Ascending aorta (tissue), 2 donors: ENCODE data around the gene AUTS2. TPM values are rescaled to one million over a fixed set of nuclear protein-coding genes. Genes with fewer than 3 reads are reported as not detected.

ENCODE experiments used
- DNase-seq, 2 donors: peaks; one replicate each; pipeline ENCODE4 v3.0.0-alpha.2; 2019; ENCODE audit warnings: low spot score in 2 of 2
- H3K27ac ChIP-seq, 2 donors: fragments of 200-600 bp; sonication (generic); one replicate each; pipeline ENCODE4 v1.5.1; 2016 to 2017; ENCODE audit warnings: mild to moderate bottlenecking in 1 of 2
- H3K27me3 ChIP-seq: fragments of 200-600 bp; sonication (generic); one replicate; pipeline ENCODE4 v1.5.1; 2017
- H3K36me3 ChIP-seq, 2 donors: fragments of 200-600 bp; sonication (generic); one replicate each; pipeline ENCODE4 v1.5.1; 2016
- H3K4me1 ChIP-seq, 2 donors: fragments of 200-600 bp; sonication (generic); one replicate each; pipeline ENCODE4 v1.5.1; 2016 to 2017; ENCODE audit warnings: mild to moderate bottlenecking in 1 of 2
- H3K4me3 ChIP-seq, 2 donors: fragments of 200-600 bp; sonication (generic); one replicate each; pipeline ENCODE4 v1.5.1; 2016 to 2017; ENCODE audit warnings: mild to moderate bottlenecking in 1 of 2
- H3K9me3 ChIP-seq, 2 donors: fragments of 200-600 bp; sonication (generic); one replicate each; pipeline ENCODE4 v1.5.1; 2016
- CTCF ChIP-seq, 3 experiments: fragments of 200-600 bp in 2 of 3; fragments of 450-650 bp in 1 of 3; sonication (generic) in 2 of 3; IDR thresholded peaks; one replicate each; pipeline ENCODE4 v1.5.1; 2016 to 2019; ENCODE audit warnings: antibody characterized with exemption in 3 of 3, mild to moderate bottlenecking in 1 of 3, moderate library complexity in 1 of 3
- intact Hi-C: fragments of 100-400 bp; cut with DNase I; formaldehyde crosslinking; loops from one replicate; pipeline ENCODE4 v1.15.1; 2023
- total RNA-seq: library from RNA; depleted of rRNA; stranded (reverse); fragments of >200 nt; gene quantifications from one replicate; pipeline ENCODE4 v1.1.0, GENCODE V29; 2016

Gene AUTS2
- total RNA-seq, 1 donor from 2014 or later, result 90.4 TPM

DNA sequence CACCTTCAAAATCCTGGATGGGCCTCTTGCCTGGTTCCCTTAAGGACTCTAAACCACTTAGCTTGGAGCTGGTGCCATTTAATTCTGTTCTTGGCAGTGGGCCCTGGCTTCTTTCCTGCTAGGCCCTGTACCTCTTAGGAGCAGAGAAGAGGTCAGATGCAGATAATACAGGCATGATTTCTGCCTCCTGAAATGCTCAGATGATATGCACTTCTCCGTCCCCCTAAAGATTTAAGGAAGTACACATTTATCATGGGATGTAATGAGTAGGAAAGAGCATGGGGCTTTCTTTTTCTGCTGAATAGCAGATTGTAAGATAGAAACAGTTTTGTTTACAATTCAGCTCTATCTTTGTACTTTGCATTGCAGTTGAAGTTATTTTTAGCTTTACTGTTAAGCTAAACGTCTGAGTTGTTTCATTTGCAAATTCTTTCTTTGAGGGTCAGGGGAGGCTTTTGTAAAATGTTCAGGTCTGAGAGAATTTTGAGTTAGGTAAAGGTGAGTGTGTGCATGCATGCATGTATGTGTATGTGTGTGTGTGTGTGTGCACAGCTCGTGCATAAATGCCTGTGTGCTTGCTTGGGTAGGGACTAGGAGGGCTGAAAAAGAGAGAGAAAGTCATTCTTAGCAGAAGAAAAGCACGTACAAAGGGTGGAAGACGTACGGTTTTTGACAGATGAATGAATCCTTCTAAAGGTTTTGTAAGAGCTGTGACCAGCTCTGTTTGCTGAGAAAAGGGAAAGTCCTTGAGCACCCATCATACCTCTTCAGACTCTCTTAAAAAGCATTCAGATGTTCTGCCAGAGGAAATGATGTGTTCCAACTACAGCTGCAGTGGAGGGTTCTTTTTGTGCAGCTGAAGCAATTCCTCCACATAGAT lies 364.2 kb downstream of the AUTS2 start:
- intact Hi-C loops, result no loop called here
- no peaks in the 10 kb centered on the region for H3K9me3 ChIP-seq
- no peak overlapping the region for H3K4me3 ChIP-seq
- H3K36me3 ChIP-seq, result no peaks in the 10 kb centered on the region
- no peak overlapping the region for H3K27ac ChIP-seq
- DNase-seq, result no peak
- no peak for TF ChIP-seq CTCF (IDR thresholded peaks at IDR 0.05)
- H3K4me1 ChIP-seq, result peaks cover 2 to 16% of the 10 kb centered on the region in 2 donors
- H3K27me3 ChIP-seq, result no peaks in the 10 kb centered on the region

GRCh38 chr7:69963393-69963792 lies 365.1 kb downstream of the AUTS2 start:
- TF ChIP-seq CTCF (IDR thresholded peaks at IDR 0.05), result no peak
- Histone ChIP-seq H3K4me3 (no peak overlapping the region), H3K36me3 (no peaks in the 10 kb centered on the region), H3K4me1 (peaks cover 2 to 16% of the 10 kb centered on the region in 2 donors), H3K9me3 (no peaks in the 10 kb centered on the region), H3K27ac (no peak overlapping the region), H3K27me3 (no peaks in the 10 kb centered on the region)
- intact Hi-C loops, result no loop called here
- DNase-seq, result no peak

GRCh38 chr7:69966766-69967591 lies 368.7 kb downstream of the AUTS2 start:
- Histone ChIP-seq H3K36me3 (no peaks in the 10 kb centered on the region), H3K27me3 (no peaks in the 10 kb centered on the region), H3K4me1 (peaks cover 2 to 14% of the 10 kb centered on the region in 2 donors), H3K9me3 (no peaks in the 10 kb centered on the region), H3K27ac (no peak overlapping the region), H3K4me3 (peak overlapping the region in 1 of 2 donors; percentile 31)
- intact Hi-C loops, result no loop called here
- DNase-seq, result no peak
- no peak for TF ChIP-seq CTCF (IDR thresholded peaks at IDR 0.05)

- intact Hi-C loops, result no loop called here
- no peak for TF ChIP-seq CTCF (IDR thresholded peaks at IDR 0.05)
- no peaks in the 10 kb centered on the region for H3K27me3 ChIP-seq
- no peaks in the 10 kb centered on the region for H3K36me3 ChIP-seq
- DNase-seq, result no peak
- peak overlapping the region; percentile 9 to 31 for H3K4me3 ChIP-seq
- no peaks in the 10 kb centered on the region for H3K9me3 ChIP-seq
- peaks cover 0 to 5% of the 10 kb centered on the region in 2 donors for H3K4me1 ChIP-seq
- no peak overlapping the region for H3K27ac ChIP-seq
These were observed 369.6 kb downstream of the AUTS2 start for GRCh38 chr7:69967689-69968450.

DNA sequence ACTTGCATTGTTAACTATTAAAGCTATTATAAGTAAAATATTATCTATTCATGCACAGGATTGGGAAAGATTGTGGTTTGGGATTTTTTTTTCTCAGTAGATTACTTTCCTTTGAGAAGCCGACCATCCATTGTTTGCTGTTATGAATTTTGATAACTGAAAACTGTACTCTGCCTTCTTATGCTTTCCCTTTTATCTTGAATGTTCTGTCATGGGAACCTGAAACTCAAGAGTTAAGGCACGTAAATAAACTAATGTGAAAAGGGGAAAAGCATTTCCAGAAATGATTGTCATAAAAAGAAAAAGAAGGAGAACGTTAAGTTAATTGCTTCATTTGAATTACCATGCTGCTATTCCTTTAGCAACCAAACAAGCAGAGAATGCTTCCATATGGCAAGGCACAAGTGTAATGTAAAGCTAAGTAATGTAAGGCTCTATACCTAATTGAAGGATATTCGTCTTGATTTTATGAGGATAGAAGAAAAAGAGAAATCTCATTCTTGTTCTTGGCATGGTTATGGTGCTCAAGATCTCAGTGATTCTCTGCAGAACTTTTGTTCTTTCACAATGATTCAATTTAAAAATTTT lies 370.8 kb downstream of the AUTS2 start:
- intact Hi-C loops, result no loop called here

More for the DNA sequence above, 370.8 kb downstream of the AUTS2 start:
- H3K27me3 ChIP-seq, result no peaks in the 10 kb centered on the region
- H3K4me1 ChIP-seq, result peaks cover 0 to 4% of the 10 kb centered on the region in 2 donors
- no peak for DNase-seq
- no peak overlapping the region for H3K4me3 ChIP-seq
- no peaks in the 10 kb centered on the region for H3K9me3 ChIP-seq
- TF ChIP-seq CTCF (IDR thresholded peaks at IDR 0.05), result no peak
- no peak overlapping the region for H3K27ac ChIP-seq
- no peaks in the 10 kb centered on the region for H3K36me3 ChIP-seq
